GM12875 (cell line): ENCODE measurements around the gene METTL27.

Experiments
- H3K4me3 ChIP-seq: one replicate; pipeline ENCODE4 v1.5.1; 2011; ENCODE audit warnings: low read depth, low read length, control low read depth
- CTCF ChIP-seq: IDR thresholded peaks from 2 replicates; pipeline ENCODE4 v1.5.1; 2011; ENCODE audit warnings: low read depth, mild to moderate bottlenecking, control low read depth, inconsistent platforms, low read length, moderate library complexity, borderline replicate concordance; ENCODE audit not compliant: insufficient read depth

The METTL27 gene

GRCh38 chr7:73865738-73866445, 23.6 kb upstream of the METTL27 start:
- peak; percentile 57 for TF ChIP-seq CTCF
- no peak overlapping the region for H3K4me3 ChIP-seq

- H3K4me3 ChIP-seq: no peak overlapping the region
- TF ChIP-seq CTCF: no peak
Measured at GRCh38 chr7:73864981-73865711, 22.8 kb upstream of the METTL27 start.

GRCh38 chr7:73861305-73861704, 19.0 kb upstream of the METTL27 start:
- H3K4me3 ChIP-seq: no peak overlapping the region
- TF ChIP-seq CTCF: no peak

DNA sequence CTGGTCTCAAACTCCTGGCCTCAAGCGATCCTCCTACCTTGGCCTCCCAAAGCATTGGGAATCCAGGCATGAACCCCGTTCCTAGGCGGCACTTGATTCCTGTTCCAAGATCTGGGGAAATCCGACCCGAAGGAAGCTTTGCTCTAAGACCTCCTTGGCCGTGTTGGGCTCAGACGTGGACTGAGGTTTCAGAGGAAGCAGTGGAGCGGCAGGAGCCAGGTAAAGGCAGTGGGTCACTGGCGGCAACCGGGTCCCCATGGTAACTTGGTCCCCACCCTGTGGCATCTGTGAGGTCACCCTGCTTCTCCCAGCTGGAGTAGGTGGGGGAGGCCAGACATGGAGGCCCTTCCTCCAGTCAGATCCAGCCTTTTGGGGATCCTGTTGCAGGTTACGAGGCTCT, 18.5 kb upstream of the METTL27 start, which contains the start of gene TMEM270:
Gene TMEM270 (plus strand): TSS at position 301 of the 400 bp plus-strand sequence. CDS start 36 bp downstream, at position 337.
- H3K4me3 ChIP-seq: no peak within 1 kb of the TSS
- no peak for TF ChIP-seq CTCF

- no peak overlapping the region for H3K4me3 ChIP-seq
- TF ChIP-seq CTCF: no peak
Measured at GRCh38 chr7:73858807-73859206, 16.5 kb upstream of the METTL27 start.

DNA sequence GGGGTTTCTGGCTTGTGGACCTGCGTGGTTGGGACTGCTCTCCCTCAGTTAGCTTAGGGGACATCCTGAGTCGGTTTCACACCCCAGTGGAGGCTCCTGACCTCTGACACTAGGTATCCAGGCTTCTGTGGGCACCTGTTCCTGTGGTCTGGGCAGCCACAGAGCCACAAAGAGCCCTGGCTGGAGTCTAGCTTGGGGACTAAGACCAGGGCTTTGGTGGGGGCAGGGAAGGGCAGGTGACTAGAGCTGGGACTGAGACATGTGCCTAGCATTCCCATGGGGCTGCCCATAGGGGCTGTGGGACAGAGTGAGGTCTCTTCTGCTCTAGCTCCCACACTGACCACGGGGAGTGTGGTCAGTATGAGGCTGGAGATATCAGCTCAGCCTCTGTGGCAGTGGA, 14.6 kb upstream of the METTL27 start:
- H3K4me3 ChIP-seq: no peak overlapping the region
- no peak for TF ChIP-seq CTCF

GRCh38 chr7:73852500-73852899, 10.2 kb upstream of the METTL27 start:
- H3K4me3 ChIP-seq: no peak overlapping the region
- TF ChIP-seq CTCF: no peak
